K562 (cell line): ENCODE results near the gene COX6B2.

Experiments used
- HEY1 ChIP-seq: fragments of 250-450 bp; sonication (Bioruptor Pico); IDR thresholded peaks from 2 replicates; pipeline ENCODE4 v1.5.0; 2020; ENCODE audit warnings: mild to moderate bottlenecking, moderate library complexity, borderline replicate concordance
- KAT2B ChIP-seq: IDR thresholded peaks from one replicate; pipeline ENCODE4 v1.6.1; 2012; ENCODE audit warnings: low read depth, mild to moderate bottlenecking, control low read depth, inconsistent platforms, low read length, moderate library complexity
- MED1 ChIP-seq: sonication (generic); formaldehyde crosslinking; IDR thresholded peaks from 2 replicates; pipeline ENCODE4 v1.8.1; 2023; ENCODE audit warnings: missing genetic modification reagents, borderline replicate concordance
- MTA1 ChIP-seq: fragments of 450-650 bp; IDR thresholded peaks from 2 replicates; pipeline ENCODE4 v1.6.1; 2017; ENCODE audit warnings: borderline replicate concordance
- POLR2A ChIP-seq: fragments of 450-650 bp; conservative IDR thresholded peaks from 2 replicates; pipeline ENCODE4 v1.6.1; 2016
- RBM14 ChIP-seq: fragments of 200-400 bp; formaldehyde crosslinking; IDR thresholded peaks from 2 replicates; pipeline ENCODE4 v1.6.1; 2018; ENCODE audit warnings: low read depth, mild to moderate bottlenecking, low read length, moderate library complexity, borderline replicate concordance; ENCODE audit not compliant: insufficient read depth
- TAF1 ChIP-seq: IDR thresholded peaks from 2 replicates; pipeline ENCODE4 v1.6.1; 2011; ENCODE audit warnings: mild to moderate bottlenecking, low read length, moderate library complexity; ENCODE audit not compliant: insufficient read depth, control insufficient read depth, severe bottlenecking; ENCODE audit errors: extremely low read depth
- ZNF274 ChIP-seq: IDR thresholded peaks from 2 replicates; pipeline ENCODE4 v1.6.1; 2011; ENCODE audit warnings: low read depth, mild to moderate bottlenecking, low read length, moderate library complexity, borderline replicate concordance
- TF ChIP-seq, protein P1 (sequence below), 3 experiments: IDR thresholded peaks in 2 of 3; conservative IDR thresholded peaks in 1 of 3; 2 replicates each; pipeline ENCODE4 v1.5.1; 2011 to 2012; ENCODE audit warnings: low read length in 3 of 3, mild to moderate bottlenecking in 3 of 3, control low read depth in 2 of 3, improper control_type of control experiment in 1 of 3, inconsistent platforms in 1 of 3, low read depth in 1 of 3, mixed read lengths in 1 of 3, moderate library complexity in 1 of 3; ENCODE audit not compliant: insufficient read depth in 2 of 3
- TF ChIP-seq, protein P2 (sequence below): sonication (generic); formaldehyde crosslinking; IDR thresholded peaks from 2 replicates; pipeline ENCODE4 v1.8.1; 2023; ENCODE audit warnings: mild to moderate bottlenecking, missing genetic modification reagents
- TF ChIP-seq, protein P3 (sequence below): fragments of 450-650 bp; IDR thresholded peaks from 2 replicates; pipeline ENCODE4 v1.6.1; 2018; ENCODE audit not compliant: partially characterized antibody
- TF ChIP-seq, protein P4 (sequence below), 2 experiments: fragments of 150-350 bp in 1 of 2; IDR thresholded peaks; 2 replicates each; pipeline ENCODE4 v1.6.1; 2012 to 2016; ENCODE audit warnings: low read depth in 2 of 2, low read length in 2 of 2, mild to moderate bottlenecking in 1 of 2, moderate library complexity in 1 of 2
- TF ChIP-seq, protein P5 (sequence below): fragments of 250-450 bp; sonication (Bioruptor Pico); IDR thresholded peaks from 2 replicates; pipeline ENCODE4 v1.4.0; 2020; ENCODE audit warnings: mild to moderate bottlenecking

DNA sequence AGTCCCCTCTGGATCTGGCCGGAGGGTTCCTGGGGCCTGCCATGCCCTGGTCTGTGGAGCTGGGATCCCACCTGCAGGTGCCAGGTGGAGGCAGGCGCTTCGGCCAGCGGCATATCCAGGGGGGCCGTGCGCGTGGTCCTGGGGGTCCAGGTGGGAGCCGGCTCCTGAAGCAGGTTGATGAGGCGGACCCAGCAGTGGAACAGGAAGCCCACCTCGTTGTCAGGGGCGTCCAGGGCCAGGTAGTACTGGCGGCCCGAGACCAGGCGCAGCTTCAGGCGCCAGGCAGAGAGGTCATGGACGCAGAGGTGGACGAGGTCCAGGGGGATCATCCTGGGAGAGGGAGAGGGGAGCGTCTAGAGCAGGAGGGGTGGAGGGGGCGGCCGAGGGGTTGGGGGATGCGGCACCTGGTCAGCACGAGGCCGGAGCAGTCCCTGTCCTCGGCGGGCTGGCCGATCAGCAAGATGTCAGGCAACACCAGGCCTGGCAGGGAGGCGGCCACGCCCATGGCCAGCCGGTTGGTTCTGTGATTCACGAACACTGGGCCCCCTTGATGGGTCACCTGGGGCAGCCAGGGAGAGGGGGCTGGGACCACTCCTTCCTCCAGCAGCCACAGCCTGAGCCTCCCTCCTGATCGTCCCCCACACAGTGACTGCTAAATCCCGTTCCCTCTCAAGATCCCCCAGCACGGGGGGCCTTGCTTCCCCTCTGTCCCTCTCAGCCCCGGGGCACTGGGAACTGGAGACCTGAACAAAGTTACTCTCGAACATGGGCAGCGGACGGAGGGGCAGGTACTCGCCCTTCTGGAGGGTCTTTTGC is 7.9 kb upstream of the COX6B2 start:
- TF ChIP-seq TAF1 (no peak), HEY1 (CRISPR knock-in tag) (no peak), ZNF274 (no peak), MED1 (CRISPR knock-in tag) (no peak), POLR2A (no peak), RBM14 (no peak), MTA1 (no peak), KAT2B (no peak)
- TF ChIP-seq, protein P1, sequence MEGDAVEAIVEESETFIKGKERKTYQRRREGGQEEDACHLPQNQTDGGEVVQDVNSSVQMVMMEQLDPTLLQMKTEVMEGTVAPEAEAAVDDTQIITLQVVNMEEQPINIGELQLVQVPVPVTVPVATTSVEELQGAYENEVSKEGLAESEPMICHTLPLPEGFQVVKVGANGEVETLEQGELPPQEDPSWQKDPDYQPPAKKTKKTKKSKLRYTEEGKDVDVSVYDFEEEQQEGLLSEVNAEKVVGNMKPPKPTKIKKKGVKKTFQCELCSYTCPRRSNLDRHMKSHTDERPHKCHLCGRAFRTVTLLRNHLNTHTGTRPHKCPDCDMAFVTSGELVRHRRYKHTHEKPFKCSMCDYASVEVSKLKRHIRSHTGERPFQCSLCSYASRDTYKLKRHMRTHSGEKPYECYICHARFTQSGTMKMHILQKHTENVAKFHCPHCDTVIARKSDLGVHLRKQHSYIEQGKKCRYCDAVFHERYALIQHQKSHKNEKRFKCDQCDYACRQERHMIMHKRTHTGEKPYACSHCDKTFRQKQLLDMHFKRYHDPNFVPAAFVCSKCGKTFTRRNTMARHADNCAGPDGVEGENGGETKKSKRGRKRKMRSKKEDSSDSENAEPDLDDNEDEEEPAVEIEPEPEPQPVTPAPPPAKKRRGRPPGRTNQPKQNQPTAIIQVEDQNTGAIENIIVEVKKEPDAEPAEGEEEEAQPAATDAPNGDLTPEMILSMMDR (IDR thresholded peaks at IDR 0.05 in 2 of 3, conservative IDR thresholded peaks at IDR 0.05 in 1 of 3; ENCODE audit: insufficient read depth in 2 of 3, low read depth in 1 of 3, low read length in 3 of 3): no peak
- TF ChIP-seq, protein P2, sequence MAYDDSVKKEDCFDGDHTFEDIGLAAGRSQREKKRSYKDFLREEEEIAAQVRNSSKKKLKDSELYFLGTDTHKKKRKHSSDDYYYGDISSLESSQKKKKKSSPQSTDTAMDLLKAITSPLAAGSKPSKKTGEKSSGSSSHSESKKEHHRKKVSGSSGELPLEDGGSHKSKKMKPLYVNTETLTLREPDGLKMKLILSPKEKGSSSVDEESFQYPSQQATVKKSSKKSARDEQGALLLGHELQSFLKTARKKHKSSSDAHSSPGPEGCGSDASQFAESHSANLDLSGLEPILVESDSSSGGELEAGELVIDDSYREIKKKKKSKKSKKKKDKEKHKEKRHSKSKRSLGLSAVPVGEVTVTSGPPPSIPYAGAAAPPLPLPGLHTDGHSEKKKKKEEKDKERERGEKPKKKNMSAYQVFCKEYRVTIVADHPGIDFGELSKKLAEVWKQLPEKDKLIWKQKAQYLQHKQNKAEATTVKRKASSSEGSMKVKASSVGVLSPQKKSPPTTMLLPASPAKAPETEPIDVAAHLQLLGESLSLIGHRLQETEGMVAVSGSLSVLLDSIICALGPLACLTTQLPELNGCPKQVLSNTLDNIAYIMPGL: no peak
- TF ChIP-seq, protein P3, sequence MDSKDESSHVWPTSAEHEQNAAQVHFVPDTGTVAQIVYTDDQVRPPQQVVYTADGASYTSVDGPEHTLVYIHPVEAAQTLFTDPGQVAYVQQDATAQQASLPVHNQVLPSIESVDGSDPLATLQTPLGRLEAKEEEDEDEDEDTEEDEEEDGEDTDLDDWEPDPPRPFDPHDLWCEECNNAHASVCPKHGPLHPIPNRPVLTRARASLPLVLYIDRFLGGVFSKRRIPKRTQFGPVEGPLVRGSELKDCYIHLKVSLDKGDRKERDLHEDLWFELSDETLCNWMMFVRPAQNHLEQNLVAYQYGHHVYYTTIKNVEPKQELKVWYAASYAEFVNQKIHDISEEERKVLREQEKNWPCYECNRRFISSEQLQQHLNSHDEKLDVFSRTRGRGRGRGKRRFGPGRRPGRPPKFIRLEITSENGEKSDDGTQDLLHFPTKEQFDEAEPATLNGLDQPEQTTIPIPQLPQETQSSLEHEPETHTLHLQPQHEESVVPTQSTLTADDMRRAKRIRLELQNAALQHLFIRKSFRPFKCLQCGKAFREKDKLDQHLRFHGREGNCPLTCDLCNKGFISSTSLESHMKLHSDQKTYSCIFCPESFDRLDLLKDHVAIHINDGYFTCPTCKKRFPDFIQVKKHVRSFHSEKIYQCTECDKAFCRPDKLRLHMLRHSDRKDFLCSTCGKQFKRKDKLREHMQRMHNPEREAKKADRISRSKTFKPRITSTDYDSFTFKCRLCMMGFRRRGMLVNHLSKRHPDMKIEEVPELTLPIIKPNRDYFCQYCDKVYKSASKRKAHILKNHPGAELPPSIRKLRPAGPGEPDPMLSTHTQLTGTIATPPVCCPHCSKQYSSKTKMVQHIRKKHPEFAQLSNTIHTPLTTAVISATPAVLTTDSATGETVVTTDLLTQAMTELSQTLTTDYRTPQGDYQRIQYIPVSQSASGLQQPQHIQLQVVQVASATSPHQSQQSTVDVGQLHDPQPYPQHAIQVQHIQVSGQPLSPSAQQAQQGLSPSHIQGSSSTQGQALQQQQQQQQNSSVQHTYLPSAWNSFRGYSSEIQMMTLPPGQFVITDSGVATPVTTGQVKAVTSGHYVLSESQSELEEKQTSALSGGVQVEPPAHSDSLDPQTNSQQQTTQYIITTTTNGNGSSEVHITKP: no peak
- TF ChIP-seq, protein P4, sequence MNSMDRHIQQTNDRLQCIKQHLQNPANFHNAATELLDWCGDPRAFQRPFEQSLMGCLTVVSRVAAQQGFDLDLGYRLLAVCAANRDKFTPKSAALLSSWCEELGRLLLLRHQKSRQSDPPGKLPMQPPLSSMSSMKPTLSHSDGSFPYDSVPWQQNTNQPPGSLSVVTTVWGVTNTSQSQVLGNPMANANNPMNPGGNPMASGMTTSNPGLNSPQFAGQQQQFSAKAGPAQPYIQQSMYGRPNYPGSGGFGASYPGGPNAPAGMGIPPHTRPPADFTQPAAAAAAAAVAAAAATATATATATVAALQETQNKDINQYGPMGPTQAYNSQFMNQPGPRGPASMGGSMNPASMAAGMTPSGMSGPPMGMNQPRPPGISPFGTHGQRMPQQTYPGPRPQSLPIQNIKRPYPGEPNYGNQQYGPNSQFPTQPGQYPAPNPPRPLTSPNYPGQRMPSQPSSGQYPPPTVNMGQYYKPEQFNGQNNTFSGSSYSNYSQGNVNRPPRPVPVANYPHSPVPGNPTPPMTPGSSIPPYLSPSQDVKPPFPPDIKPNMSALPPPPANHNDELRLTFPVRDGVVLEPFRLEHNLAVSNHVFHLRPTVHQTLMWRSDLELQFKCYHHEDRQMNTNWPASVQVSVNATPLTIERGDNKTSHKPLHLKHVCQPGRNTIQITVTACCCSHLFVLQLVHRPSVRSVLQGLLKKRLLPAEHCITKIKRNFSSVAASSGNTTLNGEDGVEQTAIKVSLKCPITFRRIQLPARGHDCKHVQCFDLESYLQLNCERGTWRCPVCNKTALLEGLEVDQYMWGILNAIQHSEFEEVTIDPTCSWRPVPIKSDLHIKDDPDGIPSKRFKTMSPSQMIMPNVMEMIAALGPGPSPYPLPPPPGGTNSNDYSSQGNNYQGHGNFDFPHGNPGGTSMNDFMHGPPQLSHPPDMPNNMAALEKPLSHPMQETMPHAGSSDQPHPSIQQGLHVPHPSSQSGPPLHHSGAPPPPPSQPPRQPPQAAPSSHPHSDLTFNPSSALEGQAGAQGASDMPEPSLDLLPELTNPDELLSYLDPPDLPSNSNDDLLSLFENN (IDR thresholded peaks at IDR 0.05; ENCODE audit: low read depth in 2 of 2, low read length in 2 of 2): no peak
- TF ChIP-seq, protein P5, sequence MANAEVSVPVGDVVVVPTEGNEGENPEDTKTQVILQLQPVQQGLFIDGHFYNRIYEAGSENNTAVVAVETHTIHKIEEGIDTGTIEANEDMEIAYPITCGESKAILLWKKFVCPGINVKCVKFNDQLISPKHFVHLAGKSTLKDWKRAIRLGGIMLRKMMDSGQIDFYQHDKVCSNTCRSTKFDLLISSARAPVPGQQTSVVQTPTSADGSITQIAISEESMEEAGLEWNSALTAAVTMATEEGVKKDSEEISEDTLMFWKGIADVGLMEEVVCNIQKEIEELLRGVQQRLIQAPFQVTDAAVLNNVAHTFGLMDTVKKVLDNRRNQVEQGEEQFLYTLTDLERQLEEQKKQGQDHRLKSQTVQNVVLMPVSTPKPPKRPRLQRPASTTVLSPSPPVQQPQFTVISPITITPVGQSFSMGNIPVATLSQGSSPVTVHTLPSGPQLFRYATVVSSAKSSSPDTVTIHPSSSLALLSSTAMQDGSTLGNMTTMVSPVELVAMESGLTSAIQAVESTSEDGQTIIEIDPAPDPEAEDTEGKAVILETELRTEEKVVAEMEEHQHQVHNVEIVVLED: no peak
